H1 (cell line): ENCODE data around the gene TNNC1. TPM values are rescaled to one million over a fixed set of nuclear protein-coding genes. Genes with fewer than 3 reads are reported as not detected.

Experiments used
- CTCF ChIA-PET: fragments of 300-600 bp; sonication (Branson Sonifier 250); formaldehyde crosslinking; loops from one replicate; lab custom pipeline; 2021; ENCODE audit not compliant: partially characterized antibody; lab: Charles Lee
- POLR2A ChIA-PET: fragments of 300-600 bp; sonication (Branson Sonifier 250); formaldehyde crosslinking; loops from one replicate; lab custom pipeline; 2021; ENCODE audit warnings: inconsistent platforms; ENCODE audit not compliant: partially characterized antibody; lab: Charles Lee
- DNase-seq, 2 experiments: peaks; one replicate each; pipeline versions ENCODE4 v3.0.0 to v3.0.0-alpha.2; 2010 to 2022; ENCODE audit warnings: low spot score in 2 of 2, low read depth in 1 of 2, mixed read lengths in 1 of 2
- FAIRE-seq: peaks from 2 replicates; lab custom pipeline; 2011; peaks lifted over from hg19 to GRCh38; lab: Jason Lieb, UNC
- H2AFZ ChIP-seq: 2 replicates; pipeline ENCODE4 v1.8.1; 2012; ENCODE audit warnings: low read length, inconsistent platforms
- H2AK5ac ChIP-seq: 2 replicates; pipeline ENCODE4 v1.6.1; 2013; ENCODE audit warnings: low read depth, low read length
- H2BK120ac ChIP-seq: replicated peaks from 2 replicates; pipeline ENCODE3; 2013; ENCODE audit warnings: low read depth, low read length, inconsistent platforms
- H2BK12ac ChIP-seq: 2 replicates; pipeline ENCODE4 v1.6.1; 2013; ENCODE audit warnings: low read depth, low read length
- H2BK15ac ChIP-seq: 2 replicates; pipeline ENCODE4 v1.6.1; 2013; ENCODE audit warnings: low read length
- H2BK20ac ChIP-seq: 2 replicates; pipeline ENCODE4 v1.6.1; 2013; ENCODE audit warnings: low read length
- H2BK5ac ChIP-seq: 2 replicates; pipeline ENCODE4 v1.6.1; 2013; ENCODE audit warnings: low read depth, low read length
- H3K14ac ChIP-seq: 2 replicates; pipeline ENCODE4 v1.6.1; 2013; ENCODE audit warnings: inconsistent platforms; ENCODE audit not compliant: insufficient read length
- H3K18ac ChIP-seq: 2 replicates; pipeline ENCODE4 v1.6.1; 2013; ENCODE audit warnings: low read length; ENCODE audit errors: extremely low read depth
- H3K23ac ChIP-seq: 2 replicates; pipeline ENCODE4 v1.6.1; 2013; ENCODE audit warnings: inconsistent platforms; ENCODE audit not compliant: insufficient read length
- H3K23me2 ChIP-seq: 2 replicates; pipeline ENCODE4 v1.6.1; 2013; ENCODE audit warnings: low read depth, low read length
- H3K27ac ChIP-seq: 2 replicates; pipeline ENCODE4 v1.6.1; 2011; ENCODE audit warnings: low read depth, low read length, inconsistent platforms
- H3K27me3 ChIP-seq, 4 experiments: replicated peaks in 1 of 4; 1 replicate in 1 of 4; 2 replicates in 3 of 4; pipeline versions ENCODE4 v1.6.1 to v1.8.1; 2011 to 2013; ENCODE audit warnings: low read length in 3 of 4, mild to moderate bottlenecking in 3 of 4, inconsistent platforms in 2 of 4, mixed read lengths in 2 of 4, moderate library complexity in 1 of 4; ENCODE audit not compliant: control insufficient read depth in 3 of 4, insufficient read depth in 3 of 4; ENCODE audit errors: extremely low read depth in 1 of 4
- H3K36me3 ChIP-seq, 4 experiments: 2 replicates each; pipeline versions ENCODE4 v1.6.1 to v1.8.1; 2011 to 2013; ENCODE audit warnings: mild to moderate bottlenecking in 4 of 4, low read length in 3 of 4, moderate library complexity in 2 of 4, control low read depth in 1 of 4, inconsistent platforms in 1 of 4; ENCODE audit not compliant: insufficient read depth in 4 of 4, control insufficient read depth in 2 of 4
- H3K4ac ChIP-seq: replicated peaks from 2 replicates; pipeline ENCODE3; 2013; ENCODE audit warnings: low read length, low read depth, mixed read lengths, inconsistent platforms; ENCODE audit not compliant: insufficient read length
- H3K4me1 ChIP-seq, 4 experiments: replicated peaks in 1 of 4; 1 replicate in 1 of 4; 2 replicates in 3 of 4; pipeline versions ENCODE4 v1.6.1 to v1.8.1; 2011 to 2013; ENCODE audit warnings: low read length in 3 of 4, inconsistent platforms in 2 of 4, mixed read lengths in 1 of 4; ENCODE audit not compliant: insufficient read depth in 4 of 4, control insufficient read depth in 3 of 4
- H3K4me2 ChIP-seq, 2 experiments: 2 replicates each; pipeline versions ENCODE4 v1.6.1 to v1.8.1; 2011 to 2013; ENCODE audit warnings: low read depth in 2 of 2, low read length in 2 of 2, control low read depth in 1 of 2, inconsistent platforms in 1 of 2, mild to moderate bottlenecking in 1 of 2; ENCODE audit not compliant: insufficient read depth in 1 of 2
- H3K4me3 ChIP-seq, 4 experiments: fragments of 200-600, 300-600 bp in 1 of 4; sonication (generic), shearing (Covaris generic), sonication (Bioruptor Twin) in 1 of 4; 2 replicates each; pipeline versions ENCODE4 v1.5.1 to v1.8.1; 2011 to 2016; ENCODE audit warnings: low read length in 4 of 4, low read depth in 3 of 4, control low read depth in 2 of 4, inconsistent platforms in 2 of 4, mild to moderate bottlenecking in 2 of 4, mixed read lengths in 1 of 4, moderate library complexity in 1 of 4; ENCODE audit not compliant: insufficient read depth in 2 of 4; ENCODE audit errors: extremely low read depth in 1 of 4
- H3K56ac ChIP-seq: replicated peaks from 2 replicates; pipeline ENCODE3; 2013; ENCODE audit warnings: low read depth, mild to moderate bottlenecking, mixed read lengths, low read length, inconsistent platforms; ENCODE audit not compliant: insufficient read length
- H3K79me1 ChIP-seq: 2 replicates; pipeline ENCODE4 v1.6.1; 2013; ENCODE audit warnings: low read depth, low read length, control low read depth
- H3K79me2 ChIP-seq, 2 experiments: 2 replicates each; pipeline versions ENCODE4 v1.6.1 to v1.8.1; 2012 to 2013; ENCODE audit warnings: low read length in 2 of 2, mild to moderate bottlenecking in 2 of 2, inconsistent platforms in 1 of 2; ENCODE audit not compliant: insufficient read depth in 2 of 2, control insufficient read depth in 1 of 2
- H3K9ac ChIP-seq, 4 experiments: replicated peaks in 1 of 4; 1 replicate in 1 of 4; 2 replicates in 3 of 4; pipeline versions ENCODE4 v1.6.1 to v1.8.1; 2011 to 2013; ENCODE audit warnings: low read depth in 3 of 4, low read length in 3 of 4, control low read depth in 2 of 4, mild to moderate bottlenecking in 2 of 4, moderate library complexity in 2 of 4, inconsistent platforms in 1 of 4; ENCODE audit errors: extremely low read depth in 1 of 4
- H3K9me3 ChIP-seq, 2 experiments: 2 replicates each; pipeline versions ENCODE4 v1.6.1 to v1.8.1; 2012 to 2013; ENCODE audit warnings: mild to moderate bottlenecking in 2 of 2, moderate library complexity in 2 of 2, control low read depth in 1 of 2, inconsistent platforms in 1 of 2, low read depth in 1 of 2, low read length in 1 of 2, mixed read lengths in 1 of 2; ENCODE audit not compliant: insufficient read depth in 2 of 2
- H4K20me1 ChIP-seq, 2 experiments: replicated peaks in 1 of 2; 2 replicates each; pipeline versions ENCODE3 to v1.8.1; 2011 to 2013; ENCODE audit warnings: inconsistent platforms in 2 of 2, low read length in 2 of 2, mild to moderate bottlenecking in 1 of 2; ENCODE audit not compliant: insufficient read depth in 2 of 2, control insufficient read depth in 1 of 2
- H4K5ac ChIP-seq: 2 replicates; pipeline ENCODE4 v1.6.1; 2013; ENCODE audit warnings: low read length, low read depth, mixed read lengths, inconsistent platforms; ENCODE audit not compliant: insufficient read length
- H4K8ac ChIP-seq: 2 replicates; pipeline ENCODE4 v1.8.0; 2013; ENCODE audit warnings: mild to moderate bottlenecking, moderate library complexity, low read length, inconsistent platforms; ENCODE audit not compliant: insufficient read depth; ENCODE audit errors: extremely low read depth
- H4K91ac ChIP-seq: replicated peaks from 2 replicates; pipeline ENCODE3; 2013; ENCODE audit warnings: low read length, mixed read lengths, inconsistent platforms; ENCODE audit not compliant: insufficient read length
- CHD1 ChIP-seq: IDR thresholded peaks from 2 replicates; pipeline ENCODE4 v1.6.1; 2012; ENCODE audit warnings: low read depth, low read length, improper control_type of control experiment
- FOSL1 ChIP-seq: IDR thresholded peaks from 2 replicates; pipeline ENCODE4 v1.6.1; 2011; ENCODE audit warnings: mild to moderate bottlenecking, low read depth, low read length, moderate library complexity; ENCODE audit not compliant: insufficient read depth
- JUN ChIP-seq: IDR thresholded peaks from 2 replicates; pipeline ENCODE4 v1.6.1; 2011; ENCODE audit warnings: low read depth, mild to moderate bottlenecking, improper control_type of control experiment, low read length
- KDM4A ChIP-seq: IDR thresholded peaks from one replicate; pipeline ENCODE4 v1.7.1; 2012; ENCODE audit warnings: low read depth, mild to moderate bottlenecking, moderate library complexity, low read length, inconsistent platforms; ENCODE audit not compliant: severe bottlenecking
- PHF8 ChIP-seq: fragments of 200-600 bp; sonication (generic); conservative IDR thresholded peaks from 2 replicates; pipeline ENCODE4 v1.7.1; 2012; ENCODE audit warnings: low read depth, mild to moderate bottlenecking, inconsistent platforms, low read length, moderate library complexity
- SIRT6 ChIP-seq: IDR thresholded peaks from one replicate; pipeline ENCODE4 v1.7.1; 2012; ENCODE audit warnings: low read length, inconsistent platforms
- SIX5 ChIP-seq: IDR thresholded peaks from 2 replicates; pipeline ENCODE4 v1.6.1; 2011; ENCODE audit warnings: mild to moderate bottlenecking, low read depth, low read length
- TAF1 ChIP-seq: IDR thresholded peaks from 2 replicates; pipeline ENCODE4 v1.6.1; 2011; ENCODE audit warnings: mild to moderate bottlenecking, low read depth, low read length
- TCF12 ChIP-seq: IDR thresholded peaks from 2 replicates; pipeline ENCODE4 v1.6.1; 2011; ENCODE audit warnings: low read depth, mild to moderate bottlenecking, low read length
- YY1 ChIP-seq: IDR thresholded peaks from 2 replicates; pipeline ENCODE4 v1.6.1; 2011; ENCODE audit warnings: low read depth, mild to moderate bottlenecking, low read length
- WGBS, 2 experiments: shearing (Covaris generic) in 1 of 2; methylation state at CpG; one replicate each; pipeline versions ENCODE4 v1.1.6 to v1.1.7; 2013 to 2015; ENCODE audit warnings: low lambda C conversion rate in 2 of 2, mixed read lengths in 2 of 2, inconsistent platforms in 1 of 2, low coverage in 1 of 2, missing lambda C conversion rate in 1 of 2; ENCODE audit not compliant: insufficient replicate concordance in 2 of 2, insufficient coverage in 1 of 2, insufficient read length in 1 of 2; ENCODE audit errors: extremely low coverage in 1 of 2, missing lambda C conversion rate in 1 of 2; 5-methylcytosine and 5-hydroxymethylcytosine counted together
- polyA plus RNA-seq, 7 experiments: library from polyadenylated mRNA; depleted of rRNA in 3 of 7; stranded (reverse) in 5 of 7; unstranded in 2 of 7; fragments of >200 nt in 5 of 7; fragments of 200-250 nt in 2 of 7; gene quantifications; 1 replicate in 5 of 7; 2 replicates in 1 of 7; 4 replicates in 1 of 7; pipeline versions ENCODE4 v1.2.1 to v1.2.3, GENCODE V29; 2011 to 2013; ENCODE audit warnings: missing spikeins in 2 of 7, mixed read lengths in 2 of 7
- total RNA-seq: library from RNA; stranded (reverse); fragmentation: NEBNext Ultra II Directional; extraction: Animal tissue kit (Norgen Biotek cat#: 25700); gene quantifications from 2 replicates; pipeline ENCODE4 v1.2.1, GENCODE V29; 2021
- TF ChIP-seq, protein P1 (sequence below), 3 experiments: IDR thresholded peaks; 1 replicate in 2 of 3; 2 replicates in 1 of 3; pipeline versions ENCODE4 v1.5.1 to v1.6.1; 2011; ENCODE audit warnings: low read length in 3 of 3, mild to moderate bottlenecking in 3 of 3, inconsistent platforms in 2 of 3, low read depth in 1 of 3, moderate library complexity in 1 of 3; ENCODE audit not compliant: insufficient read depth in 1 of 3; ENCODE audit errors: control extremely low read depth in 1 of 3

The TNNC1 gene
- total and polyA plus RNA-seq, 2 of the 8 experiments (the other 6 are each of a cell fraction or from before 2014, with no cell fraction given) = 5.8 to 16.4 TPM

DNA sequence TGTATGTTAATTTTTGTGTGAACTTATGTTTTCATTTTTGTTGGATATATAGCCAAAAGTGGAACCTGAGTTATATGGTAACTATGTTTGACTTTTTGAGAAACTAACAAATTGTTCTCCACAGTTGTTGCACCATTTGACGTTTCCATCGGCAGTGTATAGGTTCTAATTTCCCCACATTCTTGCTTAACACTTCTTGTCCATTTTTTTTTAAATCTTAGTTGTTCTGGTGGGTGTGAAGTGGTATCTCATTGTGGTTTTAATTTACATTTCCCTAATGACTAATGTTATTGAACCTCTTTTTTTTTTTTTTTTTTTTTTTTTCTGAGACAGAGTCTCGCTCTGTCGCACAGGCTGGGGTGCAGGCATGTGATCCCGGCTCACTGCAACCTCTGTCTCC, 9.6 kb upstream of the TNNC1 start:
- H3K4me2 ChIP-seq = no peak overlapping the region
- FAIRE-seq (no peak), DNase-seq (no peak)
- no peak overlapping the region for H2BK15ac ChIP-seq
- no peaks in the 10 kb centered on the region for H3K9me3 ChIP-seq
- no peak overlapping the region for H3K23ac ChIP-seq
- H2AFZ ChIP-seq = no peak overlapping the region
- H3K79me2 ChIP-seq = peaks cover 0 to 23% of the 10 kb centered on the region in 2 experiments; a peak in 1 of 4 replicates
- H4K5ac ChIP-seq = no peak overlapping the region
- no peak overlapping the region for H3K4me3 ChIP-seq
- CTCF ChIA-PET = interaction anchor here (1.1 kb wide), 1 partner anchor 15 kb away, joined by 3 read pairs; no protein-coding TSS in a partner anchor
- H3K4me1 ChIP-seq = no peaks in the 10 kb centered on the region; a peak in 1 of 7 replicates
- H3K27ac ChIP-seq = no peak overlapping the region
- H3K18ac ChIP-seq = no peak overlapping the region
- TF ChIP-seq JUN (no peak), PHF8 (no peak), KDM4A (no peak), SIX5 (no peak), YY1 (no peak), FOSL1 (no peak), TCF12 (no peak), SIRT6 (no peak), TAF1 (no peak), CHD1 (no peak)
- TF ChIP-seq, protein P1, sequence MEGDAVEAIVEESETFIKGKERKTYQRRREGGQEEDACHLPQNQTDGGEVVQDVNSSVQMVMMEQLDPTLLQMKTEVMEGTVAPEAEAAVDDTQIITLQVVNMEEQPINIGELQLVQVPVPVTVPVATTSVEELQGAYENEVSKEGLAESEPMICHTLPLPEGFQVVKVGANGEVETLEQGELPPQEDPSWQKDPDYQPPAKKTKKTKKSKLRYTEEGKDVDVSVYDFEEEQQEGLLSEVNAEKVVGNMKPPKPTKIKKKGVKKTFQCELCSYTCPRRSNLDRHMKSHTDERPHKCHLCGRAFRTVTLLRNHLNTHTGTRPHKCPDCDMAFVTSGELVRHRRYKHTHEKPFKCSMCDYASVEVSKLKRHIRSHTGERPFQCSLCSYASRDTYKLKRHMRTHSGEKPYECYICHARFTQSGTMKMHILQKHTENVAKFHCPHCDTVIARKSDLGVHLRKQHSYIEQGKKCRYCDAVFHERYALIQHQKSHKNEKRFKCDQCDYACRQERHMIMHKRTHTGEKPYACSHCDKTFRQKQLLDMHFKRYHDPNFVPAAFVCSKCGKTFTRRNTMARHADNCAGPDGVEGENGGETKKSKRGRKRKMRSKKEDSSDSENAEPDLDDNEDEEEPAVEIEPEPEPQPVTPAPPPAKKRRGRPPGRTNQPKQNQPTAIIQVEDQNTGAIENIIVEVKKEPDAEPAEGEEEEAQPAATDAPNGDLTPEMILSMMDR (IDR thresholded peaks at IDR 0.05; ENCODE audit: control extremely low read depth in 1 of 3, insufficient read depth in 1 of 3, low read depth in 1 of 3, low read length in 3 of 3) = no peak
- TF ChIP-seq, all 59 proteins: peak for 0
- no peak overlapping the region for H3K14ac ChIP-seq
- no peak overlapping the region for H3K4ac ChIP-seq
- H3K9ac ChIP-seq = no peak overlapping the region
- H3K79me1 ChIP-seq = peaks cover 6% of the 10 kb centered on the region
- no peak overlapping the region for H2AK5ac ChIP-seq
- no peak overlapping the region for H2BK12ac ChIP-seq
- H4K20me1 ChIP-seq = peaks cover 0 to 9% of the 10 kb centered on the region in 2 experiments
- WGBS, 2 experiments = 95% methylated on average over 5 of the region's 5 CpGs; no CpG with 5 or more reads in 1 of the 2 experiments
- H2BK120ac ChIP-seq = no peak overlapping the region
- H3K27me3 ChIP-seq = no peaks in the 10 kb centered on the region
- H2BK20ac ChIP-seq = no peak overlapping the region
- H3K36me3 ChIP-seq = peaks cover 10 to 51% (median 16%) of the 10 kb centered on the region in 4 experiments; a peak in 7 of 8 replicates
- no peaks in the 10 kb centered on the region for H3K23me2 ChIP-seq
- H3K56ac ChIP-seq = no peak overlapping the region
- no peak overlapping the region for H2BK5ac ChIP-seq
- H4K91ac ChIP-seq = no peak overlapping the region
- H4K8ac ChIP-seq = no peak overlapping the region
- POLR2A ChIA-PET = no interaction called here
